Endodermal cell (in vitro differentiated cells): ENCODE measurements around the gene TBC1D28. TPM values are rescaled to one million over a fixed set of nuclear protein-coding genes. Genes with fewer than 3 reads are reported as not detected.
A peak's percentile ranks its signal among the peaks of the same experiment; 100 is the strongest.
"Not testable (repeated sequence)": the region's sequence is repeated elsewhere in the genome, so short reads cannot be mapped to it uniquely, and the experiment has no call there.

Experiments
- DNase-seq: peaks from one replicate; pipeline ENCODE4 v3.0.0-alpha.2; 2017
- H3K27ac ChIP-seq: 2 replicates; pipeline ENCODE4 v1.5.1; 2013; ENCODE audit warnings: mild to moderate bottlenecking, low read depth, low read length, moderate library complexity
- H3K27me3 ChIP-seq: 2 replicates; pipeline ENCODE4 v1.6.1; 2013; ENCODE audit warnings: mild to moderate bottlenecking, low read length, moderate library complexity; ENCODE audit not compliant: insufficient read depth, control insufficient read depth, poor library complexity, severe bottlenecking
- H3K36me3 ChIP-seq: 2 replicates; pipeline ENCODE4 v1.7.0; 2013; ENCODE audit warnings: mild to moderate bottlenecking, low read length, moderate library complexity; ENCODE audit not compliant: control insufficient read depth, insufficient read depth
- H3K4me1 ChIP-seq: one replicate; pipeline ENCODE4 v1.7.0; 2013; ENCODE audit warnings: low read length; ENCODE audit not compliant: control insufficient read depth, insufficient read depth
- H3K4me3 ChIP-seq: 2 replicates; pipeline ENCODE4 v1.5.1; 2013; ENCODE audit warnings: mild to moderate bottlenecking, low read length, moderate library complexity
- H3K9ac ChIP-seq: 2 replicates; pipeline ENCODE4 v1.6.1; 2013; ENCODE audit warnings: mild to moderate bottlenecking, low read length, moderate library complexity; ENCODE audit not compliant: poor library complexity, severe bottlenecking; ENCODE audit errors: extremely low read depth
- H3K9me3 ChIP-seq: 2 replicates; pipeline ENCODE4 v1.6.1; 2013; ENCODE audit warnings: mild to moderate bottlenecking, low read length, moderate library complexity; ENCODE audit not compliant: control insufficient read depth
- H3K27ac Mint-ChIP-seq: 2 replicates; pipeline ENCODE4 v1.8.0; 2020; ENCODE audit warnings: mixed read lengths
- H3K27me3 Mint-ChIP-seq: 2 replicates; pipeline ENCODE4 v1.8.0; 2021; ENCODE audit warnings: mild to moderate bottlenecking, mixed read lengths; ENCODE audit not compliant: insufficient read depth
- H3K36me3 Mint-ChIP-seq: 2 replicates; pipeline ENCODE4 v1.8.0; 2020; ENCODE audit warnings: low read depth, mixed read lengths
- H3K4me1 Mint-ChIP-seq: 2 replicates; pipeline ENCODE4 v1.8.0; 2020; ENCODE audit warnings: mixed read lengths
- H3K4me3 Mint-ChIP-seq: 2 replicates; pipeline ENCODE4 v1.8.0; 2020; ENCODE audit warnings: mild to moderate bottlenecking, moderate library complexity, mixed read lengths
- H3K9me3 Mint-ChIP-seq: 2 replicates; pipeline ENCODE4 v1.8.0; 2020; ENCODE audit warnings: mild to moderate bottlenecking, mixed read lengths
- WGBS, 2 experiments: methylation state at CpG; one replicate each; pipeline versions ENCODE4 v1.1.5 to v1.1.7; 2013; ENCODE audit warnings: missing lambda C conversion rate in 2 of 2, mixed read lengths in 1 of 2; ENCODE audit not compliant: insufficient coverage in 1 of 2, insufficient read length in 1 of 2; 5-methylcytosine and 5-hydroxymethylcytosine counted together
- total RNA-seq, 2 donors: library from RNA; stranded (reverse); fragmentation: NEBNext Ultra II Directional in 1 of 2; extraction: Animal tissue kit (Norgen Biotek cat#: 25700) in 1 of 2; gene quantifications; 2 replicates in 1 of 2; 3 replicates in 1 of 2; pipeline ENCODE4 v1.2.1, GENCODE V29; 2021
- TF ChIP-seq, protein P1 (sequence below): fragments of 200-600 bp; sonication (generic); conservative IDR thresholded peaks from 2 replicates; pipeline ENCODE4 v1.5.0; 2021; ENCODE audit warnings: antibody characterized with exemption, mild to moderate bottlenecking

Gene TBC1D28
- total RNA-seq, 2 donors from 2014 or later: not detected

DNA sequence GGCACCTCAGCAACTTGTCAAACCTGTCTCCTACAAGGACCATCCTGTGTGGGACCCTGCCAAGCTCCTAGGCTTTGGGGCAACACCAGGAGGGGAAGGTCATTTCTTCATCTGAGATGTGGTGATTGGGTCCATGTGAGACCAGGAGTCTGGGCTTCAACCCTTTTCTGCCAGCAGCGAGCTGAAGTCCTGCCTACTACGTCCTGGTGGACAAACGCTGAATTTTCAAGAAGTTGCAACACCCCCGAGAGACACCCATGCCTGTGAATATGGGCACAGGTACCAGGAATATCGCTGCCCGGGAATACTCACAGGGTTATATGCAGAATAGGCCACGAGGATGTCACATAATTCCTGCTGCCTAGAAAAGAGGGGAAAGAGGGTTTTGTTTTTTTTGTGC lies 8.0 kb downstream of the TBC1D28 start:
- not testable (repeated sequence) for H3K4me1 ChIP-seq, H3K27ac ChIP-seq, H3K27ac Mint-ChIP-seq, H3K9ac ChIP-seq, H3K27me3 ChIP-seq, H3K9me3 Mint-ChIP-seq, H3K4me1 Mint-ChIP-seq, H3K4me3 ChIP-seq, H3K36me3 ChIP-seq, H3K36me3 Mint-ChIP-seq, H3K9me3 ChIP-seq, H3K4me3 Mint-ChIP-seq
- 92 to 100% methylated on average over 4 to 7 of the region's 7 CpGs for WGBS, 2 experiments
- peaks cover 16% of the 10 kb centered on the region for H3K27me3 Mint-ChIP-seq
- peak; percentile 55 for DNase-seq
- TF ChIP-seq, protein P1, sequence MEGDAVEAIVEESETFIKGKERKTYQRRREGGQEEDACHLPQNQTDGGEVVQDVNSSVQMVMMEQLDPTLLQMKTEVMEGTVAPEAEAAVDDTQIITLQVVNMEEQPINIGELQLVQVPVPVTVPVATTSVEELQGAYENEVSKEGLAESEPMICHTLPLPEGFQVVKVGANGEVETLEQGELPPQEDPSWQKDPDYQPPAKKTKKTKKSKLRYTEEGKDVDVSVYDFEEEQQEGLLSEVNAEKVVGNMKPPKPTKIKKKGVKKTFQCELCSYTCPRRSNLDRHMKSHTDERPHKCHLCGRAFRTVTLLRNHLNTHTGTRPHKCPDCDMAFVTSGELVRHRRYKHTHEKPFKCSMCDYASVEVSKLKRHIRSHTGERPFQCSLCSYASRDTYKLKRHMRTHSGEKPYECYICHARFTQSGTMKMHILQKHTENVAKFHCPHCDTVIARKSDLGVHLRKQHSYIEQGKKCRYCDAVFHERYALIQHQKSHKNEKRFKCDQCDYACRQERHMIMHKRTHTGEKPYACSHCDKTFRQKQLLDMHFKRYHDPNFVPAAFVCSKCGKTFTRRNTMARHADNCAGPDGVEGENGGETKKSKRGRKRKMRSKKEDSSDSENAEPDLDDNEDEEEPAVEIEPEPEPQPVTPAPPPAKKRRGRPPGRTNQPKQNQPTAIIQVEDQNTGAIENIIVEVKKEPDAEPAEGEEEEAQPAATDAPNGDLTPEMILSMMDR: peak; percentile 47

DNA sequence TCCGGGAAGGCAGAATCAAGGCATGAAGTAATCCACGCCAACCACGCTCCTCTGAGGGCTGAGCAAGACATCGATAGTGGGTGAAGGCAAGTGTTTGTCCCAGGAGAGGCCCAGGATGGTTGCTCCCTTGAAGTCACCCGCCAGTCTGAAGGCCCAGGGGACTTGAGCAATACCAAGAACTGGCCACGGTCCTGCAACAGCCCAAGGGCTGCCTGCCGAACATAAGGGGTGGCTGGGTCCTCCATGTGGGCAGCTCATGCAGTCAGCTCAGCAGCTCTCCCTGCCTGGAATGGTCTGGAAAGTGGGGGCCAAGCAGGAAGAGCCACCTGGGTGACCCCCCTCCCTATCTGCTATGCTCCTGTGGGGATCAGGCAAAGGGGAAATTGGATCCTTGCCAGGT lies 8.4 kb downstream of the TBC1D28 start:
- not testable (repeated sequence) for H3K9me3 ChIP-seq, H3K36me3 Mint-ChIP-seq, H3K36me3 ChIP-seq, H3K27ac ChIP-seq, H3K4me3 Mint-ChIP-seq, H3K9ac ChIP-seq, H3K9me3 Mint-ChIP-seq, H3K27ac Mint-ChIP-seq, H3K4me3 ChIP-seq, DNase-seq, H3K4me1 ChIP-seq, H3K27me3 ChIP-seq, H3K4me1 Mint-ChIP-seq
- 94 to 100% methylated on average over 1 to 5 of the region's 7 CpGs for WGBS, 2 experiments
- peaks cover 16% of the 10 kb centered on the region for H3K27me3 Mint-ChIP-seq

DNA sequence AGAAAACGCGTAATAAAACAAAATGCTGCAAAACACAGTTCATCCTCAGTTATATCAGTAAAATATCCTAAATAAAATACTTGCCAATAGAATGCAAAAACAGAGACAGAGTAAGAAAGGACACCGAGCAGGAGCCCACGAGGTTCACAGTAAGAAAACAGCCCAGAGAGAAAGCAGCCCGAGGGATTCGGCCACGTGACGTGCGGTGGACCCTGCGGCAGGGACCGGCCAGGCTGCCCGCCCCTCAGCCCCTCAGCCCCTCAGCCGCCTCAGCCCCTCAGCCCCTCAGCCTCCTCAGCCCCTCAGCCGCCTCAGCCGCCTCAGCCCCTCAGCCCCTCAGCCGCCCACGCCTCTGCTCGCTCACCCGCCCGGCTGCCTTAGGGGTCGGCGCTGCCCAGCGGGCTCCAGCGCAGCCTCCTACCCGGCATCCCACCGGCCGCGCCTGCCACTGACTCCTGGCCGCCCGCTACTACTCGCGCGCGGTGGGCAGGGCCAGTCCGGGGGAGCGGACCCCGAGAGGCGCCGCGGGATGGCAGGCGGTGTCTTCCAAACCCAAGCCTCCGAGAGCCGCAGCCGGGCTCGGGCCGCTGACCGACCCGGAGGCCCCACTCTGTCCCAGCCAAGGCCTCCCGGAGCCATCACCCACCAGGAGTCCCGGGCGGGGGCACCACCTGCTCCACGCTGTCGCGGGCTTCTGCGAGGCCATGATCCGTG lies 9.5 kb downstream of the TBC1D28 start:
- H3K27ac ChIP-seq, DNase-seq, H3K27ac Mint-ChIP-seq, H3K9ac ChIP-seq, H3K4me1 ChIP-seq, H3K4me1 Mint-ChIP-seq, H3K9me3 ChIP-seq, H3K4me3 ChIP-seq, H3K27me3 ChIP-seq, H3K36me3 ChIP-seq, H3K36me3 Mint-ChIP-seq, H3K9me3 Mint-ChIP-seq: not testable (repeated sequence)
- WGBS, 2 experiments: 31 to 72% methylated on average over 6 to 56 of the region's 56 CpGs
- H3K27me3 Mint-ChIP-seq: peaks cover 16% of the 10 kb centered on the region
- peak overlapping the region; percentile 43 for H3K4me3 Mint-ChIP-seq

DNA sequence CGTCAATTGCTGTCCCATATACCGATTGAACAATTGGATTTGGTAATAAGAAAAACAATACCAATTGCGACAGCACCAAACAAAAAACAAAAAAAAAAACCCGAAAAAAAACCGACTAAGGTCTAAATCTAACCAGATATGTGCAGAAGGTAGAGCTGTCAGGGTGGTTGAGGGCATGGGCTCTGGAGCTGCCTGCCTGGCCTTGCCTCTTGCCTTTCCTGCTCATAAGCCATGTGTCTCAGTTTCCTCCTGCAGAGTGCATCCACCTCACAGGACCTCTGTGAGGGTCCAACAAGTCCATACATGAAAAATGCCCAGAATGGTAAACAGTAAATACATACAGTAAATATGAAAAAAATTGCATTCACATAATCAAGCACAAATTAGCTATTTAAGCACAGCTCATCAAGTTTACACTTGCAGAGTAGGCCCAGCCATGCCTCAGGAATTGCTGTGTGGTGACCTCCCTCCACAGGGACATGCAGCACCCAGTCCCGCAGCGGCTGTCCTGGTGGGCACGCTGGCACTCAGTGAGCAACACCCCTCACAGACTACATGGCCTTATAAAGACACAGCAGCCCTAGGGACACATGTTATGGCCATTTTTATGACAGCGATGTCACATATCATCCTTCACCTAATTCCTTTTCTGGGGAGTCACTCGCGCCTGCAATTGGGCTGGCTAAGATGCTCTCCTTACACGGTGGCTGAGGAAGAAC lies 17.9 kb downstream of the TBC1D28 start:
- no peak overlapping the region for H3K9ac ChIP-seq
- Mint-ChIP-seq H3K36me3 (no peaks in the 10 kb centered on the region), H3K27ac (no peak overlapping the region), H3K27me3 (no peaks in the 10 kb centered on the region), H3K4me1 (peaks cover 2% of the 10 kb centered on the region), H3K4me3 (no peak overlapping the region), H3K9me3 (peaks cover 18% of the 10 kb centered on the region)
- H3K27ac ChIP-seq: no peak overlapping the region
- TF ChIP-seq, protein P1: no peak
- no peak overlapping the region for H3K4me3 ChIP-seq
- no peaks in the 10 kb centered on the region for H3K36me3 ChIP-seq
- no peaks in the 10 kb centered on the region for H3K27me3 ChIP-seq
- no peaks in the 10 kb centered on the region for H3K4me1 ChIP-seq
- DNase-seq: no peak
- WGBS, 2 experiments: 95 to 96% methylated on average over 7 to 12 of the region's 12 CpGs
- no peaks in the 10 kb centered on the region for H3K9me3 ChIP-seq
